IMR-90 (cell line): ENCODE measurements around the gene NPBWR2. TPM values are rescaled to one million over a fixed set of nuclear protein-coding genes. Genes with fewer than 3 reads are reported as not detected.

Experiments
- ATAC-seq: fragments of 200-7000 bp; cut with Tn5 transposase; 2 replicates; pipeline ENCODE4 v1.9.1; 2020; ENCODE audit warnings: low read depth, mild to moderate bottlenecking, moderate library complexity
- BruUV-seq: library from RNA; stranded (reverse); fragments of 400-500 nt; replicated peaks from 2 replicates; lab custom pipeline; 2021; lab: Mats Ljungman, UMichigan
- CTCF ChIA-PET: fragments of 300-600 bp; formaldehyde crosslinking; extraction: SDS; loops from one replicate; lab custom pipeline; 2021; ENCODE audit warnings: antibody characterized with exemption; lab: Yijun Ruan, JAX
- POLR2A ChIA-PET: fragments of 300-600 bp; sonication (Branson Sonifier 250); formaldehyde crosslinking; loops from one replicate; lab custom pipeline; 2022; ENCODE audit warnings: antibody characterized with exemption; ENCODE audit not compliant: unreplicated experiment; lab: Charles Lee
- DNase-seq: peaks from one replicate; pipeline ENCODE4 v3.0.0; 2013
- H2AFZ ChIP-seq: replicated peaks from 2 replicates; pipeline ENCODE3; 2013; ENCODE audit warnings: low read length, mild to moderate bottlenecking; ENCODE audit not compliant: poor library complexity
- H2AK5ac ChIP-seq: 2 replicates; pipeline ENCODE4 v1.6.1; 2013; ENCODE audit warnings: low read depth, low read length, inconsistent platforms
- H2AK9ac ChIP-seq: replicated peaks from 2 replicates; pipeline ENCODE3; 2013; ENCODE audit warnings: mild to moderate bottlenecking, low read depth, low read length, moderate library complexity; ENCODE audit not compliant: poor library complexity
- H2BK120ac ChIP-seq: 2 replicates; pipeline ENCODE4 v1.6.1; 2013; ENCODE audit warnings: low read depth, low read length, inconsistent platforms
- H2BK15ac ChIP-seq: 3 replicates; pipeline ENCODE4 v1.6.1; 2013; ENCODE audit warnings: low read depth, low read length, inconsistent platforms
- H2BK20ac ChIP-seq: 2 replicates; pipeline ENCODE4 v1.6.1; 2013; ENCODE audit warnings: low read depth, mild to moderate bottlenecking, inconsistent platforms, low read length, moderate library complexity
- H2BK5ac ChIP-seq: 2 replicates; pipeline ENCODE4 v1.6.1; 2013; ENCODE audit warnings: mild to moderate bottlenecking, low read depth, low read length, inconsistent platforms; ENCODE audit not compliant: poor library complexity, severe bottlenecking
- H3K14ac ChIP-seq: replicated peaks from 2 replicates; pipeline ENCODE4 v1.6.1; 2013; ENCODE audit warnings: low read depth, low read length, inconsistent platforms
- H3K18ac ChIP-seq: 2 replicates; pipeline ENCODE4 v1.6.1; 2013; ENCODE audit warnings: low read depth, low read length, control low read depth
- H3K23ac ChIP-seq: 2 replicates; pipeline ENCODE4 v1.6.1; 2013; ENCODE audit warnings: low read depth, low read length, inconsistent platforms
- H3K27ac ChIP-seq: 2 replicates; pipeline ENCODE4 v1.5.1; 2013; ENCODE audit warnings: mild to moderate bottlenecking, control low read depth, low read length; ENCODE audit not compliant: insufficient read depth
- H3K27me3 ChIP-seq: 2 replicates; pipeline ENCODE4 v1.6.1; 2013; ENCODE audit warnings: low read length; ENCODE audit not compliant: control insufficient read depth, insufficient read depth
- H3K36me3 ChIP-seq: 2 replicates; pipeline ENCODE4 v1.6.1; 2013; ENCODE audit warnings: low read length, mixed read lengths; ENCODE audit not compliant: control insufficient read depth, insufficient read depth
- H3K4ac ChIP-seq: 2 replicates; pipeline ENCODE4 v1.6.1; 2013; ENCODE audit warnings: low read depth, low read length, inconsistent platforms
- H3K4me1 ChIP-seq: 2 replicates; pipeline ENCODE4 v1.6.1; 2013; ENCODE audit warnings: low read length, mixed read lengths; ENCODE audit not compliant: control insufficient read depth, insufficient read depth
- H3K4me2 ChIP-seq: 2 replicates; pipeline ENCODE4 v1.6.1; 2013; ENCODE audit warnings: low read depth, mild to moderate bottlenecking, control low read depth, low read length, moderate library complexity
- H3K4me3 ChIP-seq: 2 replicates; pipeline ENCODE4 v1.5.1; 2013; ENCODE audit warnings: low read depth, mild to moderate bottlenecking, control low read depth, low read length, moderate library complexity; ENCODE audit not compliant: insufficient read depth
- H3K56ac ChIP-seq: 2 replicates; pipeline ENCODE4 v1.6.1; 2013; ENCODE audit warnings: low read length, inconsistent platforms; ENCODE audit not compliant: insufficient read depth; ENCODE audit errors: extremely low read depth
- H3K79me1 ChIP-seq, 2 experiments: 2 replicates each; pipeline ENCODE4 v1.6.1; 2013; ENCODE audit warnings: low read length in 2 of 2, inconsistent platforms in 1 of 2, low read depth in 1 of 2
- H3K9ac ChIP-seq: 2 replicates; pipeline ENCODE4 v1.6.1; 2013; ENCODE audit warnings: low read depth, low read length, control low read depth
- H3K9me1 ChIP-seq: 2 replicates; pipeline ENCODE4 v1.6.1; 2013; ENCODE audit warnings: low read length, inconsistent platforms; ENCODE audit not compliant: insufficient read depth
- H3K9me3 ChIP-seq: 2 replicates; pipeline ENCODE4 v1.6.1; 2013; ENCODE audit warnings: low read length; ENCODE audit not compliant: control insufficient read depth, insufficient read depth
- H4K20me1 ChIP-seq: 2 replicates; pipeline ENCODE4 v1.6.1; 2013; ENCODE audit warnings: low read length, inconsistent platforms; ENCODE audit not compliant: insufficient read depth
- H4K5ac ChIP-seq: 2 replicates; pipeline ENCODE4 v1.6.1; 2013; ENCODE audit warnings: mild to moderate bottlenecking, low read depth, low read length, control low read depth
- H4K8ac ChIP-seq, 2 experiments: 2 replicates each; pipeline ENCODE4 v1.6.1; 2013; ENCODE audit warnings: low read depth in 2 of 2, low read length in 2 of 2, control low read depth in 1 of 2, inconsistent platforms in 1 of 2
- H4K91ac ChIP-seq: 2 replicates; pipeline ENCODE4 v1.6.1; 2013; ENCODE audit warnings: low read depth, low read length, inconsistent platforms; ENCODE audit not compliant: insufficient read depth
- CEBPB ChIP-seq: IDR thresholded peaks from 2 replicates; pipeline ENCODE4 v1.6.1; 2012; ENCODE audit warnings: low read depth, low read length, improper control_type of control experiment
- CHD1 ChIP-seq: IDR thresholded peaks from 2 replicates; pipeline ENCODE4 v1.6.1; 2012; ENCODE audit warnings: low read depth, low read length, improper control_type of control experiment
- FOS ChIP-seq: fragments of 150-350 bp; IDR thresholded peaks from 2 replicates; pipeline ENCODE4 v1.6.1; 2016; ENCODE audit warnings: low read depth, low read length
- MAFK ChIP-seq: IDR thresholded peaks from 2 replicates; pipeline ENCODE4 v1.6.1; 2012; ENCODE audit warnings: low read depth, low read length, improper control_type of control experiment
- MAZ ChIP-seq: IDR thresholded peaks from 2 replicates; pipeline ENCODE4 v1.6.1; 2012; ENCODE audit warnings: low read depth, mild to moderate bottlenecking, low read length, improper control_type of control experiment, moderate library complexity, borderline replicate concordance
- MXI1 ChIP-seq: IDR thresholded peaks from 2 replicates; pipeline ENCODE4 v1.6.1; 2012; ENCODE audit warnings: low read depth, mild to moderate bottlenecking, low read length, moderate library complexity, borderline replicate concordance
- RFX5 ChIP-seq: IDR thresholded peaks from 2 replicates; pipeline ENCODE4 v1.8.0; 2012; ENCODE audit warnings: low read depth, mild to moderate bottlenecking, low read length, moderate library complexity
- SMC3 ChIP-seq: fragments of 150-350 bp; IDR thresholded peaks from 2 replicates; pipeline ENCODE4 v1.6.1; 2016; ENCODE audit warnings: low read depth, mild to moderate bottlenecking, antibody characterized with exemption, low read length, moderate library complexity
- WGBS, 2 experiments: methylation state at CpG; one replicate each; pipeline versions ENCODE4 v1.1.5 to v1.1.7; 2013; ENCODE audit warnings: missing lambda C conversion rate in 2 of 2; ENCODE audit not compliant: insufficient read length in 1 of 2; ENCODE audit errors: extremely low coverage in 2 of 2; 5-methylcytosine and 5-hydroxymethylcytosine counted together
- dilution Hi-C: fragments of 300-500 bp; cut with HindIII; formaldehyde crosslinking; loops from one replicate; pipeline ENCODE4 v1.14.3; 2018; ENCODE audit warnings: low sequenced_read_pairs; ENCODE audit not compliant: unreplicated experiment
- in situ Hi-C: fragments of 300-500 bp; cut with MboI; formaldehyde crosslinking; loops from 3 replicates; pipeline ENCODE4 v1.14.3; 2019; ENCODE audit warnings: low sequenced_read_pairs, inconsistent platforms, mixed read lengths
- intact Hi-C: fragments of 100-400 bp; cut with micrococcal nuclease; formaldehyde crosslinking; loops from 2 replicates; pipeline ENCODE4 v1.10.0; 2022
- polyA plus RNA-seq, 3 experiments: library from polyadenylated mRNA; depleted of rRNA; stranded (reverse); fragments of >200 nt; gene quantifications; 2 replicates each; pipeline ENCODE4 v1.2.3, GENCODE V29; 2012; ENCODE audit warnings: low replicate concordance in 1 of 3
- total RNA-seq: library from RNA; depleted of rRNA; stranded (reverse); fragments of >200 nt; gene quantifications from 2 replicates; pipeline ENCODE4 v1.2.3, GENCODE V29; 2012
- TF ChIP-seq, protein P1 (sequence below): fragments of 150-350 bp; IDR thresholded peaks from 2 replicates; pipeline ENCODE4 v1.6.1; 2016; ENCODE audit warnings: low read depth, mild to moderate bottlenecking, low read length, moderate library complexity, borderline replicate concordance
- TF ChIP-seq, protein P2 (sequence below): fragments of 150-350 bp; IDR thresholded peaks from 2 replicates; pipeline ENCODE4 v1.6.1; 2017; ENCODE audit warnings: mild to moderate bottlenecking, antibody characterized with exemption, low read length, low read depth
- TF ChIP-seq, protein P3 (sequence below): conservative IDR thresholded peaks from 2 replicates; pipeline ENCODE4 v1.5.1; 2012; ENCODE audit warnings: mild to moderate bottlenecking, low read depth, low read length, improper control_type of control experiment

Gene NPBWR2
- total and polyA plus RNA-seq, 2 of the 4 experiments (the other 2 are of a cell fraction) = not detected

DNA sequence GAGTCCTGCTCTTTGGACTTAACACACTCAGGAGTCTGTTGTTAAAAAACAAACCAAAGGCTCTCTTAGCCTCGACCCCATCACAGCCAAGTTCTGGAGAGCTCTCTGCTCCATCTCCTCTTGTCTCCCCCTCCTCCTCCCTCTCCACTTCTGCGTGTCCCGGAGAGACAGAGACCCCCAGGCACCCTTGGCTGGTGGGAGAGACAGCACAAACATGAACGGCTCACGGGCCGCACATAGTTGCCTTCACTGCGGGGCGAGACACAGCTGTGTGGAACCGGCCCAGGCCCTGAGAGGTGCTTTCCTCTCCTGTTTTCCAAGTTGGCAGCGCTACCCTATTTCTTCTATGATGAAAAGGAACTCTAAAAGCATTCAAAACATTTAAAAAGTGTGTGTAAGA is 33.6 kb upstream of the NPBWR2 start:
- ATAC-seq = no peak
- H3K18ac ChIP-seq = no peak overlapping the region
- H3K4ac ChIP-seq = no peak overlapping the region
- in situ Hi-C loops = no loop called here
- ChIA-PET POLR2A (no interaction called here), CTCF (no interaction called here)
- 40% methylated on average over 1 of the region's 10 CpGs; no CpG with 5 or more reads in 1 of the 2 experiments for WGBS, 2 experiments
- intact Hi-C loops = no loop called here
- H2AK9ac ChIP-seq = no peak overlapping the region
- no peak overlapping the region for H3K23ac ChIP-seq
- no peak overlapping the region for H4K91ac ChIP-seq
- H4K8ac ChIP-seq = no peak overlapping the region
- H3K14ac ChIP-seq = no peak overlapping the region
- no peak overlapping the region for H2BK5ac ChIP-seq
- H3K9me1 ChIP-seq = no peaks in the 10 kb centered on the region
- DNase-seq = no peak
- no peak overlapping the region for H4K5ac ChIP-seq
- H3K4me3 ChIP-seq = no peak overlapping the region
- no peak overlapping the region for H3K56ac ChIP-seq
- BruUV-seq = no TSS peak
- no peak for TF ChIP-seq MAZ
- TF ChIP-seq, protein P1, sequence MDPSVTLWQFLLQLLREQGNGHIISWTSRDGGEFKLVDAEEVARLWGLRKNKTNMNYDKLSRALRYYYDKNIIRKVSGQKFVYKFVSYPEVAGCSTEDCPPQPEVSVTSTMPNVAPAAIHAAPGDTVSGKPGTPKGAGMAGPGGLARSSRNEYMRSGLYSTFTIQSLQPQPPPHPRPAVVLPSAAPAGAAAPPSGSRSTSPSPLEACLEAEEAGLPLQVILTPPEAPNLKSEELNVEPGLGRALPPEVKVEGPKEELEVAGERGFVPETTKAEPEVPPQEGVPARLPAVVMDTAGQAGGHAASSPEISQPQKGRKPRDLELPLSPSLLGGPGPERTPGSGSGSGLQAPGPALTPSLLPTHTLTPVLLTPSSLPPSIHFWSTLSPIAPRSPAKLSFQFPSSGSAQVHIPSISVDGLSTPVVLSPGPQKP = no peak
- TF ChIP-seq, protein P2, sequence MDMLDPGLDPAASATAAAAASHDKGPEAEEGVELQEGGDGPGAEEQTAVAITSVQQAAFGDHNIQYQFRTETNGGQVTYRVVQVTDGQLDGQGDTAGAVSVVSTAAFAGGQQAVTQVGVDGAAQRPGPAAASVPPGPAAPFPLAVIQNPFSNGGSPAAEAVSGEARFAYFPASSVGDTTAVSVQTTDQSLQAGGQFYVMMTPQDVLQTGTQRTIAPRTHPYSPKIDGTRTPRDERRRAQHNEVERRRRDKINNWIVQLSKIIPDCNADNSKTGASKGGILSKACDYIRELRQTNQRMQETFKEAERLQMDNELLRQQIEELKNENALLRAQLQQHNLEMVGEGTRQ = no peak
- no peak for TF ChIP-seq RFX5
- TF ChIP-seq MAFK = no peak
- no peak for TF ChIP-seq CHD1
- TF ChIP-seq SMC3 = no peak
- TF ChIP-seq MXI1 = no peak
- TF ChIP-seq CEBPB = no peak
- TF ChIP-seq FOS = no peak
- TF ChIP-seq, protein P3, sequence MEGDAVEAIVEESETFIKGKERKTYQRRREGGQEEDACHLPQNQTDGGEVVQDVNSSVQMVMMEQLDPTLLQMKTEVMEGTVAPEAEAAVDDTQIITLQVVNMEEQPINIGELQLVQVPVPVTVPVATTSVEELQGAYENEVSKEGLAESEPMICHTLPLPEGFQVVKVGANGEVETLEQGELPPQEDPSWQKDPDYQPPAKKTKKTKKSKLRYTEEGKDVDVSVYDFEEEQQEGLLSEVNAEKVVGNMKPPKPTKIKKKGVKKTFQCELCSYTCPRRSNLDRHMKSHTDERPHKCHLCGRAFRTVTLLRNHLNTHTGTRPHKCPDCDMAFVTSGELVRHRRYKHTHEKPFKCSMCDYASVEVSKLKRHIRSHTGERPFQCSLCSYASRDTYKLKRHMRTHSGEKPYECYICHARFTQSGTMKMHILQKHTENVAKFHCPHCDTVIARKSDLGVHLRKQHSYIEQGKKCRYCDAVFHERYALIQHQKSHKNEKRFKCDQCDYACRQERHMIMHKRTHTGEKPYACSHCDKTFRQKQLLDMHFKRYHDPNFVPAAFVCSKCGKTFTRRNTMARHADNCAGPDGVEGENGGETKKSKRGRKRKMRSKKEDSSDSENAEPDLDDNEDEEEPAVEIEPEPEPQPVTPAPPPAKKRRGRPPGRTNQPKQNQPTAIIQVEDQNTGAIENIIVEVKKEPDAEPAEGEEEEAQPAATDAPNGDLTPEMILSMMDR = no peak
- no peak overlapping the region for H2AFZ ChIP-seq
- no peak overlapping the region for H3K4me2 ChIP-seq
- peaks cover 21% of the 10 kb centered on the region for H3K27me3 ChIP-seq
- H2BK20ac ChIP-seq = no peak overlapping the region
- no peak overlapping the region for H3K27ac ChIP-seq
- no peaks in the 10 kb centered on the region for H3K36me3 ChIP-seq
- dilution Hi-C loops = no loop called here
- no peaks in the 10 kb centered on the region for H4K20me1 ChIP-seq
- no peak overlapping the region for H2BK15ac ChIP-seq
- H3K9me3 ChIP-seq = peaks cover 9% of the 10 kb centered on the region
- no peaks in the 10 kb centered on the region for H3K4me1 ChIP-seq
- no peak overlapping the region for H2AK5ac ChIP-seq
- H2BK120ac ChIP-seq = no peak overlapping the region
- H3K9ac ChIP-seq = no peak overlapping the region
- H3K79me1 ChIP-seq = no peaks in the 10 kb centered on the region
